Stimulated activated CD8-positive, alpha-beta memory T cell treated with anti-CD3 and anti-CD28 coated beads, Interleukin-12 subunit alpha, Interleukin-12 subunit beta, amount 100 ng/mL, for 24 hours (primary cell): ENCODE data around the gene SMAD6.

ENCODE experiments used
- DNase-seq: peaks from one replicate; pipeline ENCODE4 v3.0.0-alpha.2; 2020; ENCODE audit errors: extremely low read depth

The SMAD6 gene

GRCh38 chr15:66796343-66796742, 94.3 kb downstream of the SMAD6 start:
- no peak for DNase-seq

- DNase-seq = no peak
These were observed 95.9 kb downstream of the SMAD6 start for GRCh38 chr15:66797921-66798320.

- no peak for DNase-seq
These were observed 96.5 kb downstream of the SMAD6 start for GRCh38 chr15:66798426-66799061.

- no peak for DNase-seq
These were observed 97.2 kb downstream of the SMAD6 start for GRCh38 chr15:66799242-66799641.

GRCh38 chr15:66800584-66801235, 98.7 kb downstream of the SMAD6 start:
- no peak for DNase-seq

- no peak for DNase-seq
These were observed 99.2 kb downstream of the SMAD6 start for GRCh38 chr15:66801266-66801665.

- no peak for DNase-seq
These were observed 100.3 kb downstream of the SMAD6 start for GRCh38 chr15:66802025-66803001.

- no peak for DNase-seq
These were observed 101.2 kb downstream of the SMAD6 start for GRCh38 chr15:66803182-66803729.

- DNase-seq = no peak
These were observed 101.7 kb downstream of the SMAD6 start for GRCh38 chr15:66803749-66804148.

- DNase-seq = no peak
These were observed 103.3 kb downstream of the SMAD6 start for GRCh38 chr15:66805202-66805885.

GRCh38 chr15:66808181-66808824, 106.3 kb downstream of the SMAD6 start:
- DNase-seq = no peak

GRCh38 chr15:66809664-66810063, 107.6 kb downstream of the SMAD6 start:
- no peak for DNase-seq

GRCh38 chr15:66815318-66815717, 113.3 kb downstream of the SMAD6 start:
- DNase-seq = no peak

- no peak for DNase-seq
These were observed 114.2 kb downstream of the SMAD6 start for GRCh38 chr15:66816201-66816600.

GRCh38 chr15:66819084-66819483, 117.0 kb downstream of the SMAD6 start:
- no peak for DNase-seq

- no peak for DNase-seq
These were observed 118.6 kb downstream of the SMAD6 start for GRCh38 chr15:66820481-66821176.

- no peak for DNase-seq
These were observed 119.3 kb downstream of the SMAD6 start for GRCh38 chr15:66821307-66821706.

GRCh38 chr15:66822114-66822513, 120.1 kb downstream of the SMAD6 start:
- DNase-seq = no peak

- DNase-seq = no peak
These were observed 120.5 kb downstream of the SMAD6 start for GRCh38 chr15:66822576-66822975.

GRCh38 chr15:66823601-66824000, 121.6 kb downstream of the SMAD6 start:
- no peak for DNase-seq
